GM18873 (cell line): Measurements from ENCODE around the gene EXOSC1.
A peak's percentile ranks its signal among the peaks of the same experiment; 100 is the strongest.
"Not testable (repeated sequence)": the region's sequence is repeated elsewhere in the genome, so short reads cannot be mapped to it uniquely, and the experiment has no call there.

Experiments
- ATAC-seq: cut with Tn5 transposase; IDR thresholded peaks from one replicate; pipeline ENCODE4 v1.9.1; 2021; ENCODE audit warnings: mild to moderate bottlenecking, moderate library complexity, moderate number of reproducible peaks; ENCODE audit not compliant: unreplicated experiment, low FRiP score

EXOSC1 gene

DNA sequence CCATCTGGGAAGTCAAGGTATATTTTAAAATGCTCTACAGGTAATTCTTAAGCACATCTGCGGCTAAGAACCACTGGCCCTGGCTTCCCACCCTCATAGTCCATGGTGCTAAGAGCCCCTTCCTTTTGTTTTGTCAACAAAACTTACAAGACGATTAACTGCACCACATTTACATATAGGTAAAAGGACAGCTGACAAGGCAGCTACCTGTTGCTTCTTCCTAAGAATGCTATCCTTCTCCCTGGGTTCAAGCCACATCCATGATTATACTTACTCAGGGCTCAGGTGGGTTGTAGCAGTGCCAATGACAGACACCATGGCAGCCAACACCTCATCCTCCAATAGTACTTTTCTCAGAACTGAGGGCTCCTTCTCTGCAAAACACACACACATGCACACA lies 16.5 kb upstream of the EXOSC1 start:
- ATAC-seq = no peak

DNA sequence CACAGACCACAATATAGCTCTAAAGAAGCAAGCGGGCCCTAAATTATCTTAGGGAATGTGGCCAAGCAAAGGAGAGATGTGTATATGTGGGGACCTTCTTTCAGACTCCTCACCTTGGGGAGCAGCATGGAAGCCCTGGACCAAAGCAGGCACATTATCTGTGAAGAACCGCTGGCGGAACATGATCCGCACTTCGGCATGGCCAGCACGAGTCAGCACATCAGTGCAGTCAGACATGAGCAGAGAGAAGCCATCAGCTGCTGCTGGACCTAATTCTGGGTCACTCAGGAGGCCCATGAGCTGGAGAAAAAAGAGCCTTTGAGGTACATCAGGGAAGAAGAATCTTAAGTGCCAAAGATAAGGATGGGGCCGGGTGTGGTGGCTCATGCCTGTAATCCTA lies 14.1 kb upstream of the EXOSC1 start:
- ATAC-seq = no peak

DNA sequence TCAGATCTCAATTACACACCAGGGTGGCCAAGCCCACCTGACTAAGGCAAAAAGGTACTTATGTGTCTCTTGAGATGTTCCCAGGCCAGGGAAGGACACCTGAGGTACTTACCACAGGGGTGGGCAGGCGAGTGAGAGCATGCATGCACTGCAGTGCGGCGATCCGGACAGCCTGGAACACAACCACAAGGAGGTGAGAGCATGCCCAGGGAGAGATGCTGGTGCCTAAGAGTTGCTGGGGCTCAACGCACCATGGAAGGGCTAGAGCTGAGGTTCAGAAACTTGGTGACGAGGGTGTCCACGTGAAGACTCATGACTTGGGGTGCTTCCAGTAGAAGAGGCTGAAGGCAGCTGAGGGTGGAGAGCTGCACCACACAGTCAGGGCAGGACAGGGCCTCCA lies 13.3 kb upstream of the EXOSC1 start:
- no peak for ATAC-seq

DNA sequence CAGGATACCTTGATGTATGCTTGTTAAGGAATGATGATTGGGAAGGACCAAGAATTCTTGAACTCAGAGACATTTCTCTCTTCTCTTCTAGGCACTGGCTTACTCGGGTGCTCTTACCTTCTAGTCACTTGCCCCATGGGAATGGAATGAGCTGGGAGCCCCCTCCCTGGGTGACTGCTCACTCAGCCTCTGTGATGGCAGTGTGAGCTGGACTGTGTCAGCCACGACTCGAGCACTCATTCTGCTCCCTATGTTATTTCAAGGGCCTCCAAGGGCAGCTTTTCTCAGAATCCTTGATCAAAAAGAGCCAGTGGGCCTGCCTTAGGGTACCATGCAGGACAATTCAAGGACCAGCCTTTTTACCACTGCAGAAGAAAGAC lies 10.9 kb upstream of the EXOSC1 start:
- no peak for ATAC-seq

DNA sequence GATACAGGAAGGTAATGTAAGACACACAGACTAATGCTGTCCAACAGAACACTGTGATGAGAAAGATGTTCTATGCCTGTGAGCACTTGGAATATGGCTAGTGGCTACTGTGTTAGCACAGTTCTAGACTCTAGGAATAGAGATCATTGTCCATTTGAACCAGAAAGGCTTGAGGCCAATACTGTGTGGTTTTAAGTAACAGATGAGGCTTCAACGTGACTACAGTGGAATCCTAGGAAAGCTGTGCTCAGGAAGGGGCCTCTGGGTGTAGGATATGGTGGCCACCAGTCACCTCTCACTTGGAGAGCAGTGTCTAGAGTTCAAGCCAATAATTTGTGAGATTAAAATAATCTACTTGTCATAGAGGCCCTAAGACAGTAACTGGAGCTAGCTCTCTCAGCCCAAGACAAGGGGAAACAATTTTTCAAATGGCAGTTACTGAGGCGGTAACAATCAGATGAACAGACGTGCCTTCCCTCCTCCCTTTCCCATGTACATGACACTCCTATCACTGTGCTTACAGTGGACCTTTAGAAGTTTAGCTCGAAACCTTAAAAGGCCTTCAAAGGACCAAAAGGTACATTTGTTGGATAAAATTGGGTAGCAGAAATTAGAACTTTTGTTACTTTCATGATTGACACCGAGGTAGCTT lies 10.4 kb upstream of the EXOSC1 start:
- no peak for ATAC-seq

DNA sequence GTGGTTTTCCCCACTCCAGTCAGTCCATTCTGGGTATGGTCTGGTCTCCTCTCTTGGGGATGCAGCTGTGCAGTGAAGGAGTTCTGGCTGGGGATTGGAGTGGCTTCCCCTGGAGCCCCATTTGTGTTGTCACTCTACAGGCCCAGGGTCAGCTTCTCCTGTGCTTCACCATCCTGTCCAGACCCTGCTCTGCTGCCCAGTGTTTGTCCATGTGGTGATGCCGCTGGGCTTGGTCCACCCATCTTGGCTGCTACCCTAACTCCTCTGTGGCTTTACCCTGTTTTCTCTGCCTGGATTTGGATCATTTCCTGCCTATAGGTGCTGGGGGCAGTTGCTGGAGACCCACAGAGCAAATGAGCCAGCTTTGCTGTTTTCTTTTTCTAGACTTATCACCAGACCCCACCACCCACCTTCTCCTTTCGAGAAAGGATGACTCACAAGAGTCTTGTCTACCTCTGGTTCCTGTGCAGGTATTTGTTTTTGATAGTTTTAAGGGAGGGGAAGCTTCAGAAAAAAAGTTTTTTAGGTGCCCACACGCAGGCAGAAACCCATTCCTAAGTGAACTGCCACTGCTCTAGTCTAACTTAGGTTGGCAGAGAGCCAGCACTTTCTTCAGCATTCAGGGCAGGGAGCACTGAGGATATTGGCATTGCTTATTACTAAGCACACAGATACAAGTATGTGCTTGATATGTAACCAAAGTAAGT lies 8.7 kb upstream of the EXOSC1 start:
- no peak for ATAC-seq

DNA sequence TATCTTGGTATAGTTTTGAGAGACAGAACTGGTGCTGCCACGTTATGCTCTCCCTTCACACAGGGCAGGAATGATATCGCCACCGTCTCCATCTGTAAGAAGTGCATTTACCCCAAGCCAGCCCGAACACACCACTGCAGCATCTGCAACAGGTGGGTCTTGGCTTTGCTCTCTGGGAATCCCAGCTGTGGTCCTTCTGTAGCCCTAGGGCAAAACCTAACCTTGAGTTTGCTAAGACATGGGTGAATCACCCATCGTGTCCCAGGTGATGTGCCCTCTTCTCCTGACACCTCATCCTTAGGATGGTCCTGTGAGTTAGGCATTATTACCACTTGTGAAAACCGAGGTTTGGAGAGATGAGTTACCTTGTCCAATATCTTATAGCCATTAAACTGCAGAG lies 6.5 kb upstream of the EXOSC1 start:
- no peak for ATAC-seq

DNA sequence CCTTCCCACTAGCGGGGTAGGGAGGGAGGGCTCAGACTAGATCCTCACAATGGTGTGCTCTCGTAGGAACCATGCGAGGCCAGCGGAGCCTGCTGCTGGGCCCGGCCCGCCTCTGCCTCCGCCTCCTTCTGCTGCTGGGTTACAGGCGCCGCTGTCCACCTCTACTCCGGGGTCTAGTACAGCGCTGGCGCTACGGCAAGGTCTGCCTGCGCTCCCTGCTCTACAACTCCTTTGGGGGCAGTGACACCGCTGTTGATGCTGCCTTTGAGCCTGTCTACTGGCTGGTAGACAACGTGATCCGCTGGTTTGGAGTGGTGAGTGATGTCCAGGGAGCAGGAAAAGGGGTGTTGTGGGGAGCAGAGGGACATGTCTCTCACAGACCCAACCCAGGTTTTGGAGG lies 5.8 kb upstream of the EXOSC1 start:
- no peak for ATAC-seq

DNA sequence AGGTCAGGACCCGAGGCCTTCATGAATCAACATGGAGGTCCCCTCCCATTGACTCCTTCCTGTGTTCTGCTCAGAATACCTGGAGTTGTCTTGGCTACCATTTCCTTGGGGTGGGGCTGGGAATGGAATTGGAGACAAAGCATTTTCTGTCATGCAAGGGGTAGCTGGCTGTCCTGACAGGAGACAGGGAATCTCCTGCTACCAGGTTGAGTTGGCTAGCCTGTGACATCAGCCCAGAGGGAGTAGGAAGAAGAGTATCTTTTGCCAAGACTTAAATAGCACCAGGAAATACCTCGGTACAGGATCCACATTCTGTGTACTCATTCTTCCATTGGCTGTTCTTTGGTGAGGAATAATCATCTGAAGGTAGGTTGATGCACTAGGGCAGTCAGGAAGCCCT lies 5.0 kb upstream of the EXOSC1 start:
- no peak for ATAC-seq

DNA sequence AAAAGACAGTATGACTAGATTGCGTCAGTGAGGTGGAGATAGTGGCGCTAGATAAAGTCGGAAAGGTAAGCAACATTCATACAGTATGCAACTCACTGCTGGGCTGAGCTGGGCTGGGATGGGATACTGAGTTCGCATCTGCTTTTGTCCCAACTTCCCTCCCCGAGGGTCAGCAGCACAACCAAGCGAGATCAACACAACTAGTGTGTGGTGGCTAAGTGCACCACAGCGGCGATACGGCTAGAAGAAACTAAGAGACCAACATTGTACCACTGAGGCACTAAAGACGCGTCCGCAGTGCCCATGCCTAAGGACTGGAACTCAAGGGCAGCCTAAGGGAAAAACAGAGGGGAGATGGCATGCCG lies 467 bp downstream of the EXOSC1 start:
- ATAC-seq = no peak

DNA sequence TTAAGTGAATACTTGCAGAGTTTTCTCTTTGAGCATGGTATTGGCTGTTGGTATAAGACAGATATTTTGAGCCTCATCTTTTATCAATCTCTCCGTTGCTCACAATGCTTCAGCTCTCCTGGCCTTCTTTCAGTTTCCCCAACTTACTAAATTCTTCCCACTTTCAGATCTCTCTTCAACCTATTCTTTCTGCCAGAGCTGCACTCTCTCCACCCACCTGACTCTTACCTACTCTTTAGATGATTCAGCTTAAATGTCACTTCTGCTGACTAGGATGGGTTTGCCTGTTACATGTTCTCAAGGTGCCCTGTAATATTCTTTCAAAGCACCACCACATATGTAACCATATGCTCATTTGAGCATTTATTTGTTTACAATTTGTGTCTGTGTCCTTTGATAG lies 1.6 kb downstream of the EXOSC1 start:
- no peak for ATAC-seq

DNA sequence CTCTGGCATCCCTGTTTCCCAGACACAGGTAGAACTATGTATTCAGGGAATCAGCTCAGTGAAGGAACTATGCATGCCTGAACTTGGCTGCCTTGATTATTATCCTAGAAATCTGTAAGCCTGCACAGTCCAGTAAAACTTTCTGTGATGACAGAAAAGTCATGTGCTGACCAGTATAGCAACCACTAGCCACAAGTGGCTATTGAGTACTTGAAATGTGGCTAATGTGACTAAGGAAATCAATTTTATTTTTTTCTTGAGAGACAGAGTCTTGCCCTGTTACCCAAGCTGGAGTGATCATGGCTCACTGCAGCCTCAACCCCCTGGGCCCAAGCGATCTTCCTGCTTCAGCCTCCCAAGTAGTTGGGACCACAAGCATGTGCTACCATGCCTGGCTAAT lies 3.5 kb downstream of the EXOSC1 start:
- ATAC-seq = no peak

DNA sequence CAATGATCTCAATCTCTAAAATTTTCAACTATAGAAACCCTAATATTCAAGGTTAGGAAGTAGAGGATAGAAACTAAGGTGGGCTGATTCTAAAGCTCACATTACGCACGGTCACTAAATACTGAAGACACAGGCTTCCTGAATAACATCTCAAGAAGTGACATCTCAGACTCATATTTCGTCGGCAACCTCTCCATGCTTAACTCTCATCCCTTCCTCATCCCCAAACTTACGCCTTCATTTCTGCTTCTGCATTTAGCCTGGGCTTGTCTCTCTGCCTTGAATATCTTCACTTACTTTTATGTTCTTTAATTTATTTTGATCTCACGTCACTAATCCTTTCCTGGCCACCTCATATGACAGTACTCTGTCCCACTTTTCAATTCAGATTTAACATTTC lies 10.6 kb downstream of the EXOSC1 start:
- ATAC-seq = no peak

DNA sequence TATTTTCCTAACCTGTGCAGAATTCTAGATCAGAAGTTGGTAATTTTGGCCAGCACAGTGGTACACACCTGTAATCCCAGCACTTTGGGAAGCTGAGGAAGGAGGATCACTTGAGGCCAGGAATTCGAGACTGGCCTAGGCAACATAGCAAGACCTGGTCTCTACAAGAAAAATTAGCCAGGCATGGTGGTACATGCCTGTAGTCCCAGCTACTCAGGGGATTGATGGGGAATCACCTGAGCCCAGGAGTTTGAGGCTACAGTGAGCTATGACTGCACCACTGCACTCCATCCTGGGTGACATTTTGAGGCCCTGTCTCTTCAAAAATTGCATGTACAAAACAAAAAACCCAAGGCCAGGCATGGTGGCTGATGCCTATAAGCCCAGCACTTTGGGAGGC lies 11.2 kb downstream of the EXOSC1 start:
- no peak for ATAC-seq

DNA sequence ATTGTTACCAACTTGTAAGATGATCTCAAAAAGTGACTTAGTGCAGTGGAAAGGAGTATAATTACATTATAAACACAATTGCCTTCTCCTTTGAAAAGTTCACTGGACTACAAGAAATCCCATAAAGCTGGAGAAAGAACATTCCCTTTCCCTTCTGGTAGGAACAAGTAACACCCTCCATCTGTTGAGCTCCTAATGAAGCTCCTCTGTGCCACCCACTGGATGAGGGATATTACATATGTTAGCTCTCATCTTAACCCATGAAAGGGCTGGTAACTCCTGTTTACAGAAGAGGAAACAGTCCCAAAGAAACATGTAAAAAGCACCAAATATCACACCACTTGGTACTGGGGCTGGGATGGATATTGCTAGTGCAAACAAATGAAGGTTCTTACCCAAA lies 11.8 kb downstream of the EXOSC1 start:
- no peak for ATAC-seq

DNA sequence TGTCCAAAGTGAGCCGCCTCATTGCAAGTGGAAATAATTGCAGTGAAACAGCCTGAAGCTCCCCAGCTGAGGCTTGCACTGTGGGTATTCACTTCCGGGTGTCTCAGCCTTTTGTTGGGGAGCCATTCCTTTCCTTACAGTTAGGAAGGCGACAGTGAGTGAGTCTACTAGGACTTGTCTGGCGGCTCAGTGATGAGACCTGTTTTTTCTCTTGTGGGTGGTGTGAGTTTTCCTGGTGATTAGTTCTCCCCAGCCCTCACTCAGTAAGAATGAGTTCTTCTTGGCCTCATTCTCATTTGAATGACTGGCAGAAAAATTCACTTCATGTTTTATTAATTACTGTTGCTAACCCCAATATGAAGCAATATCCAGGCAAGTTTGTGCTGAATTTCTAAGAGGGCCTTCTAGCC lies 17.2 kb downstream of the EXOSC1 start:
- ATAC-seq = no peak

DNA sequence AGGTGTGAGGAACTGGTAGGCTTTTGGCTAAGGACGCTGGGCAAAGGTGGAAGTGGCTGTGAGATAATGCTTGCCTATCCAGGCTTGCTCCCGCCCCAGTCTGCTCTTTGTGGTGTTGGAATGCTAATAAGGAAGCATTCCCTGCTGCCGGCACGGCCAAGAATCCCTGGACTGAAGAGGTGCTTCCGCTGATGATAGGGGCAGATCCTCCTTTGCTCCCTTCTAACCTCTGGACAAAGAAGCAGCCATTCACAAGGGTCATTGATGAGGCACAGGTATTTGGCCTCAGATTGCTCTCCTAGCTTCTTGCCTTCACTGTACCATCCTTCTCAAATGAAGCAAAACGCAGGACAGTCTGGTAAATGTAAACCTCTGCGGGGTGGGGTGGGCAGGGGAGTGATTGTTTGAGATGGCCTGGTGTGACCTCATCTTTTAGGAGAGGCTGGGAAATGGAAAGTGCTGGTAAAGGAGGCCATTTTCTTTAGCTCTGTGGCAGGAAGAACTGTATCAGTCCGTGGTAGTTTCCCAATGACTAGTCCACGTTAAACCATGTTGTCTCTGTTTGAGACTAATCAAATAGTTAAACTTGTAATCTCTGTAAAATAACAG lies 18.1 kb downstream of the EXOSC1 start:
- ATAC-seq = no peak

DNA sequence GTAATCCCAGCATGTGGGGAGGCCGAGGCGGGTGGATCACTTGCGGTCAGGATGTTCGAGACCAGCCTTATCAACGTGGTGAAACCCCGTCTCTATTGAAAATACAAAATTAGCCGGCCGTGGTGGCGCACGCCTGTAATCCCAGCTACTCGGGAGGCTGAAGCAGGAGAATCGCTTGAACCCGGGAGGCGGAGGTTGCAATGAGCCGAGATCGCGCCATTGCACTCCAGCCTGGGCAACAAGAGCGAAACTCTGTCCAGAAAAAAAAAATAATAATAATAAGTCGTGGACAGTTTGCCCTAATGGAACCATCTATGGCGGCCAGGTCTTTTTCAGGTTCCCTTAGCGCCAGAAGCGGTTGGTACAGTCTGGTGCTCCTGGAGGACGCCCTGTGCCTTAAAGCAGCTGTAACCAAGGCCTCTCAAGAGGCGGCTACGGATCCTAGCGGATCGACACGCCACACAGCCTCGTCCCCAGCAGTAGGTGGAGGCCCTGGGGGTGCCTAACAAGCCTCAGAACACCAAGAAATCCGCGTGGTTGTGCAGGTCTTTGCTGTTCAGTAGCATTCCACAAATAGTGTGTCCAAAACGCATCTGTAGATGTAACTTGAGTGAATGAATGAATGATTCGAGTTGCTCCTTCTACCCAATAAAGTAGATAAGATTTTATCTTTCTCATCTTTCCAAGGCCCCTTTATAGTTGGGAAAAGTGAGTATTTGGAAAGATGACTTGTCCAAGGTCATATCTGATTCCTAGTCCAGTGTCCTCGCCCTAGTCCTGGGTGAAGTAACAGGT lies 18.8 kb downstream of the EXOSC1 start:
- no peak for ATAC-seq

DNA sequence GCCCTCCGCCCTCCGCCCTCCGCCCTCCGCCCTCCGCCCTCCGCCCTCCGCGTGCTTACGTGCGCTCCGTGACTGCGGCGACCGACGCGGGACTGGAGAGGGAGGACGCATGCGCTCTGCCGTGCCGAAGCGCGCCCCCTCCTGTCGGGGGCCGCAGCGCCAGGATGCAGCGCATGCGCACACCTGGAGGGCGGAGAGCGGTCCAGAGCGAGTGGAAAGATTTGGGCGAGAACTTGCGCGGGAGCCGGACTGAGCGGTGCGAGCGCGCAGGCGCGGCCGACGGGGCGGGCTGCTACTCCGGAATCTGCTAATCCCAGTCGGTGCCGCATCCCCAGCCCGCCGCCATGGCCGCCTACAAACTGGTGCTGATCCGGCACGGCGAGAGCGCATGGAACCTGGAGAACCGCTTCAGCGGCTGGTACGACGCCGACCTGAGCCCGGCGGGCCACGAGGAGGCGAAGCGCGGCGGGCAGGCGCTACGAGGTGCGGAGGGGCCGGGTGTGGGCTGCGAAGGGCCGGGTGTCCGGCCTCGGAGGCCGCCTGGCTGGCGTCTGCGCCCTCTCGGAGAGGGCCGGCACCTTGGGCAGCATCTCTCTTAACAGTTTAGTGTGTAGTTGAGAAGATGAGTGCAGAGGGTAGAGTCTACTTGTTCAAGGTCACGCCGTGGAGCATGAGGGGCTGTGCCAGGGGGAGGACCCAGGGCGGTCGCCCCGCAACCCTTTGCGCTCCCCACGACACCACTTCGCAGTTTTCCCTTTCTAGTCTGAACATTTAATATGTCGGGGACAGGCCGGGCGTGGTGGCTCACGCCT lies 19.6 kb downstream of the EXOSC1 start, which contains the start of gene PGAM1:
Gene PGAM1, plus strand, starts transcription at position 228 of the 812 bp plus-strand sequence. Its CDS starts 117 bp downstream, at position 345.
- ATAC-seq = peak; percentile 61

DNA sequence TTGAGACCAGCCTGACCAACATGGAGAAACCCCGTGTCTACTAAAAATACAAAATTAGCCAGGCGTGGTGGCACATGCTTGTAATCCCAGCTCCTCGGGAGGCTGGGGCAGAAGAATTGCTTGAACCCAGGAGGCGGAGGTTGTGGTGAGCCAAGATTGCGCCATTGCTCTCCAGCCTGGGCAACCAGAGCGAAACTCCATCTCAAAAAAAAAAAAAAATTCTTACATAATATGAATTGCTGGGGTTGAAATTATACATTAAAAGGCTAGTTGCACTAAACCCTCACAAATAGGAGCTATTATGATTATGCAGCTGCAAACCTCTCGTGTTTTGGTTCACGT lies 22.1 kb downstream of the EXOSC1 start:
- ATAC-seq = not testable (repeated sequence)

DNA sequence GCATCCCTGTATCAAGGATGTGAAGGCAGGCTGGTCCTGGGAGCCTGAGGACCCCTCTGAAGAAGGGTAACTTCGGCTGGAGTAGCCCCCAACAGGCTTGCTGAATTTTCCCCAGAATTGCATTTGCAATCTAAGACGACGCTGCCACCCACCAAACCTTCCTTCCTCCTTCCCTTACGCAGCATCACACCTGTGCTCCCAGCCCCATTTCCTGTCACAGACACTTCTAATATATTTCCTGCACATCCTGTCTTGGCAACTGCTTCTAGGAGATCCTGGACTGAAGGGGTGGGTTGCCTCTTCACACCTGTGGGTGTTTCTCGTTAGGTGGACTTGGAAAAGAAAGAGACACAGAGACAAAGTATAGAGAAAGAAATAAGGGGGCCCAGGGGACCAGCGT lies 29.2 kb downstream of the EXOSC1 start:
- ATAC-seq = no peak
